Mesenchymal stem cell (in vitro differentiated cells and primary cell): Measurements from ENCODE around the gene C9orf50.

Experiments
- DNase-seq: peaks from one replicate; pipeline ENCODE4 v3.0.0-alpha.2; 2013
- H2AFZ ChIP-seq: one replicate; pipeline ENCODE4 v1.6.1; 2013; ENCODE audit warnings: low read depth, mild to moderate bottlenecking, control low read depth, inconsistent platforms, low read length, moderate library complexity
- H2AK5ac ChIP-seq: 2 replicates; pipeline ENCODE4 v1.6.1; 2013; ENCODE audit warnings: low read length, moderate library complexity, mild to moderate bottlenecking, inconsistent platforms; ENCODE audit not compliant: severe bottlenecking
- H2BK120ac ChIP-seq: one replicate; pipeline ENCODE4 v1.6.1; 2013; ENCODE audit warnings: low read depth, mild to moderate bottlenecking, inconsistent platforms, low read length, moderate library complexity
- H2BK12ac ChIP-seq, 2 experiments: one replicate each; pipeline ENCODE4 v1.6.1; 2013; ENCODE audit warnings: inconsistent platforms in 2 of 2, low read length in 2 of 2, mild to moderate bottlenecking in 2 of 2, moderate library complexity in 2 of 2, control low read depth in 1 of 2
- H2BK15ac ChIP-seq: one replicate; pipeline ENCODE4 v1.6.1; 2013; ENCODE audit warnings: mild to moderate bottlenecking, low read depth, inconsistent platforms; ENCODE audit not compliant: poor library complexity, severe bottlenecking
- H2BK5ac ChIP-seq: 2 replicates; pipeline ENCODE4 v1.6.1; 2013; ENCODE audit warnings: low read depth, mild to moderate bottlenecking, low read length, control low read depth, inconsistent platforms; ENCODE audit not compliant: poor library complexity, severe bottlenecking
- H3K14ac ChIP-seq, 2 experiments: one replicate each; pipeline ENCODE4 v1.6.1; 2013; ENCODE audit warnings: inconsistent platforms in 2 of 2, low read length in 2 of 2, control low read depth in 1 of 2, mild to moderate bottlenecking in 1 of 2, moderate library complexity in 1 of 2
- H3K18ac ChIP-seq, 2 experiments: one replicate each; pipeline ENCODE4 v1.6.1; 2013; ENCODE audit warnings: inconsistent platforms in 2 of 2, low read length in 2 of 2, control low read depth in 1 of 2, low read depth in 1 of 2, mild to moderate bottlenecking in 1 of 2
- H3K23ac ChIP-seq, 2 experiments: one replicate each; pipeline ENCODE4 v1.6.1; 2013; ENCODE audit warnings: inconsistent platforms in 2 of 2, low read length in 2 of 2, mild to moderate bottlenecking in 2 of 2, moderate library complexity in 2 of 2, control low read depth in 1 of 2
- H3K27ac ChIP-seq: 2 replicates; pipeline ENCODE4 v1.5.1; 2013; ENCODE audit warnings: mild to moderate bottlenecking, moderate library complexity, low read length, control low read depth, inconsistent platforms; ENCODE audit not compliant: poor library complexity, severe bottlenecking
- H3K27me3 ChIP-seq, 2 experiments: 2 replicates each; pipeline versions ENCODE4 v1.6.1 to v1.7.0; 2013; ENCODE audit warnings: low read length in 2 of 2, mild to moderate bottlenecking in 2 of 2, moderate library complexity in 2 of 2, control low read depth in 1 of 2, inconsistent platforms in 1 of 2; ENCODE audit not compliant: control insufficient read depth in 1 of 2, insufficient read depth in 1 of 2
- H3K36me3 ChIP-seq, 2 experiments: 2 replicates each; pipeline versions ENCODE4 v1.6.1 to v1.7.0; 2013; ENCODE audit warnings: low read length in 2 of 2, control low read depth in 1 of 2, inconsistent platforms in 1 of 2, low read depth in 1 of 2, mild to moderate bottlenecking in 1 of 2; ENCODE audit not compliant: insufficient read depth in 2 of 2, control insufficient read depth in 1 of 2
- H3K4ac ChIP-seq, 2 experiments: one replicate each; pipeline ENCODE4 v1.6.1; 2013; ENCODE audit warnings: inconsistent platforms in 2 of 2, low read length in 2 of 2, mild to moderate bottlenecking in 2 of 2, moderate library complexity in 2 of 2, control low read depth in 1 of 2, low read depth in 1 of 2
- H3K4me1 ChIP-seq: 2 replicates; pipeline ENCODE4 v1.6.1; 2013; ENCODE audit warnings: low read depth, low read length, control low read depth; ENCODE audit not compliant: control insufficient read depth, insufficient read depth
- H3K4me2 ChIP-seq: 2 replicates; pipeline ENCODE4 v1.6.1; 2013; ENCODE audit warnings: low read length, mild to moderate bottlenecking, inconsistent platforms; ENCODE audit not compliant: poor library complexity, severe bottlenecking
- H3K4me3 ChIP-seq, 2 experiments: 2 replicates each; pipeline versions ENCODE4 v1.5.1 to v1.7.0; 2013; ENCODE audit warnings: low read length in 2 of 2, mild to moderate bottlenecking in 2 of 2, control low read depth in 1 of 2, low read depth in 1 of 2; ENCODE audit not compliant: insufficient read depth in 1 of 2
- H3K79me1 ChIP-seq: replicated peaks from 2 replicates; pipeline ENCODE4 v1.6.1; 2013; ENCODE audit warnings: mild to moderate bottlenecking, control low read depth, low read length, inconsistent platforms; ENCODE audit not compliant: poor library complexity, severe bottlenecking
- H3K9ac ChIP-seq: 2 replicates; pipeline ENCODE4 v1.7.0; 2013; ENCODE audit warnings: mild to moderate bottlenecking, low read length, moderate library complexity
- H3K9me3 ChIP-seq: 2 replicates; pipeline ENCODE4 v1.7.0; 2013; ENCODE audit warnings: mild to moderate bottlenecking, low read length; ENCODE audit not compliant: control insufficient read depth
- H4K8ac ChIP-seq: one replicate; pipeline ENCODE4 v1.6.1; 2013; ENCODE audit warnings: inconsistent platforms, mild to moderate bottlenecking, low read length, moderate library complexity
- H4K91ac ChIP-seq: one replicate; pipeline ENCODE4 v1.6.1; 2013; ENCODE audit warnings: mild to moderate bottlenecking, low read length, inconsistent platforms
- WGBS: methylation state at CpG from one replicate; pipeline ENCODE4 v1.1.7; 2013; ENCODE audit warnings: mixed read lengths; 5-methylcytosine and 5-hydroxymethylcytosine counted together

Gene C9orf50

DNA sequence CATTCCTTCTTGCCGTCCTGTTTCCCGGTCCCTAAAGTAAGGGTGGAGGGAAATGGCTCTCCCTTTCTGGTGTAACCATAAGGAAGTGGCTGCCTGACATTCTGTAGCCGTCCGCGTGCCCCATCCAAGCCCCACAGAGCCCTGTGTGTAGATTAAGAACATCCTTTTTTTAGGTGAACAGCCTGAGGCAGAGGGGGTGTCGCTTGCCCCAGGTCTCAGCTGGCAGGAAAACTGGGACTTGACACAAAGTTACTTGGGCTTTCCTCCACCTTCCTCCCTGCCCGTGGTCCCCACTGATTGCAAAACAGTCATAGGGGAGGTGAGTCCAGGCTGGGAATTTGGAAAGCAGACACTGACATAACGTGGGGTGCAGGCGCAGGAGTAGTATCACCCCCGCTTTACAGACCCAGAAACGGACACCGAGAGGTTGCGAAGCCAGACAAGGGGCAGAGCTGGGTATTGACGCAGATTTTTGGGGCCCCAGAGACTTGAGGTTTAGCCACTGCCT lies 22.8 kb downstream of the C9orf50 start:
- Histone ChIP-seq H3K27me3 (no peaks in the 10 kb centered on the region), H3K23ac (peak overlapping the region in 1 of 2 experiments; percentile 86), H3K27ac (peak overlapping the region; percentile 80), H3K36me3 (no peaks in the 10 kb centered on the region), H2AFZ (no peak overlapping the region), H3K79me1 (no peaks in the 10 kb centered on the region), H3K4ac (peak overlapping the region; percentile 98 to 100), H4K91ac (peak overlapping the region; percentile 100), H3K4me3 (peak overlapping the region in 1 of 2 experiments; percentile 71), H4K8ac (peak overlapping the region; percentile 100), H3K4me1 (peaks cover 24% of the 10 kb centered on the region), H3K18ac (peak overlapping the region; percentile 98 to 100), H3K9me3 (no peaks in the 10 kb centered on the region), H2BK5ac (peak overlapping the region; percentile 32), H3K9ac (peak overlapping the region; percentile 86), H2AK5ac (peak overlapping the region; percentile 92), H2BK120ac (peak overlapping the region; percentile 93), H2BK15ac (peak overlapping the region; percentile 38), H3K4me2 (peak overlapping the region; percentile 94), H3K14ac (peak overlapping the region in 1 of 2 experiments; percentile 96), H2BK12ac (peak overlapping the region; percentile 85 to 93)
- no peak for DNase-seq
- WGBS, result 66% methylated on average over 11 of the region's 14 CpGs

DNA sequence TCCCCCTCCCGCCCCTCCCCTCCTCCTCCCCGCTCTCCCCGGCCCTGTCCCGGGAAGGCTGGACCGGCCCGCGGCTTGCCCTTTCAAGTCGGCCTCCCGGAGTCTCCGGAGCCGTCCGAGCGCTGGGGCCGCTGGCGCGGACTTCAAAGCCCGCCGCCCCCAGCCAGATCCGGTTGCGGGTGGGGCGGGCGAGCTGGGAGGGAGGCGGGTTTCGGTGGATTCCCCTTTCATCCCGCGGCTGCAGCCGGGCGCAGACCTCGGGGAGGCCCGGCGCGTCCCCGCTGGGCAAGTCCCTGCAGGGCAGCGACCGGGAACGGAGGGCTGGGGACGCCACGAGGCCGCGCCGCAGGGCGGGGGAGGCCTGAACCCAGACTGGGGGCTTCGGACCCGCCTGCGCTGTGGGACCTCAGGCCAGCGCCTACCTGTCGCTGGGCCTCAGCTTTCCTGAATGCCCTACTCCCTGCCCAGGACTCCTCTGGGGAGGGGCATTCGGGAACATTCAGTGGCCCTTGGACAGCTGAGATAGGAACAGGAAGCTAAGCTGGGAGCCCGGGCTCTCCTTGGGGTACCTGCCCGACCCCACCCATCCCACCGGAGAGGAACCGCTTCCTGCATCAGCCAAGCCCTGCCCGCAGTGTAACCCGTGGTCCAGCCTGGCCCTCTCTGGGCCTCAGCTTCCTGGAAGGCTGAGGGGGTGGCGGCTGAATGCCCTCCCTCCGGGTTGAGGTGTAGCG lies 23.4 kb downstream of the C9orf50 start:
- DNase-seq, result peak; percentile 78
- Histone ChIP-seq H3K9me3 (no peaks in the 10 kb centered on the region), H4K91ac (peak overlapping the region; percentile 100), H3K27ac (peak overlapping the region; percentile 80), H3K18ac (peak overlapping the region; percentile 98 to 100), H3K9ac (peak overlapping the region; percentile 86), H2BK5ac (peak overlapping the region; percentile 96), H4K8ac (peak overlapping the region; percentile 100), H2BK12ac (peak overlapping the region; percentile 85 to 93), H2AK5ac (peak overlapping the region; percentile 92), H3K23ac (peak overlapping the region in 1 of 2 experiments; percentile 86), H2AFZ (no peak overlapping the region), H3K4me1 (peaks cover 19% of the 10 kb centered on the region), H2BK120ac (peak overlapping the region; percentile 93), H3K4ac (peak overlapping the region; percentile 98 to 100), H3K79me1 (no peaks in the 10 kb centered on the region), H3K27me3 (no peaks in the 10 kb centered on the region), H3K14ac (peak overlapping the region; percentile 8 to 96), H2BK15ac (peak overlapping the region; percentile 82), H3K36me3 (no peaks in the 10 kb centered on the region), H3K4me2 (peak overlapping the region; percentile 94), H3K4me3 (peak overlapping the region; percentile 60 to 71)
- WGBS, result 5% methylated on average over 44 of the region's 57 CpGs

DNA sequence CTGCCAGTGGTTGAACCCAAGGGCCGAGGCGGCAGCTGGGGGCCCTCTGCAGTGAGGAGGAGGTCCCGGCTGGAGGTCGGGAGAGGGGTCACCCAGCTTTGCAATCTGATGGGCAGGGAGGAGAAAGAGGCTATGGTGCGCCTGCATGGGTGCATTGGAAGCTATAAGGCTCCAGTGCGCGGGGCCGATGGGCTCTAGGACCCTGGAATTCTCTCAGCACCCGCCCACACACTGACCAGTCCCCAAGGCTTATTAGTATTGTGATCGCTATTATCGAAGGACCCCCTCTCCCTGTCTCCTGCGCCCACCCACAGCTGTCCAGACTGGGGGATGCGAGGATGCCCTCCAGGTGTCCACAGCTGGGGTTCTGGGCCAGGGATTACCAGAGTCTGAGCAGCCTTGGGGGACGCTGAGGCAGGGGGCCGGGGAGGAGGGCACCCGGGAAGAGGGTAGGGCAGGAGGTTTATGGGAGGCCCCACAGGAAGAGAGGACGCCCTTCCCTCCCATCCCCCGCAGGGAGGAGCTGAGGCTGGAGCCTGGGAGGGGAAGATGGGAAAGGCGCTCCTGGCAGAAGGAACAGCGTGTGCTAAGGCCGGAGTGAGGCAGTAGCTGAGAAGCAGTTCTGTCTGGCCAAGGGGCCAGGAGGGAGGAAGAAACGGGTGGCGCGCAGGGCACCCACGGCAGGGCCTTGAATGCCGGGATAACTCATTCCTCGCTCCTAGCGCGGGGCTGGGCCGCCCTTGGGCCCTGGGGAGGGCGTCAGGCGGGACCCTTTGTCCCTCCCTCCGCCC lies 24.2 kb downstream of the C9orf50 start:
- Histone ChIP-seq H3K4ac (peak overlapping the region; percentile 72 to 97), H3K4me1 (peaks cover 24% of the 10 kb centered on the region), H3K79me1 (no peaks in the 10 kb centered on the region), H2BK5ac (peak overlapping the region; percentile 9), H3K9ac (peak overlapping the region; percentile 84), H3K14ac (peak overlapping the region in 1 of 2 experiments; percentile 77), H3K4me3 (peak overlapping the region; percentile 60 to 62), H3K23ac (peak overlapping the region in 1 of 2 experiments; percentile 14), H2BK120ac (peak overlapping the region; percentile 93), H2BK12ac (peak overlapping the region; percentile 38 to 89), H2AFZ (peak overlapping the region; percentile 20), H4K91ac (peak overlapping the region; percentile 96), H3K18ac (peak overlapping the region; percentile 92 to 93), H2AK5ac (peak overlapping the region; percentile 85), H3K27me3 (no peaks in the 10 kb centered on the region), H3K36me3 (no peaks in the 10 kb centered on the region), H3K9me3 (no peaks in the 10 kb centered on the region), H4K8ac (peak overlapping the region; percentile 99), H3K4me2 (peak overlapping the region; percentile 92), H2BK15ac (peak overlapping the region; percentile 84), H3K27ac (peak overlapping the region; percentile 83)
- DNase-seq, result peak; percentile 84
- 5% methylated on average over 27 of the region's 33 CpGs for WGBS
